Uterus (tissue), 2 donors: ENCODE data around the gene SMOC1.

ENCODE experiments used
- CTCF ChIP-seq, 4 experiments: fragments of 200-600 bp in 2 of 4; fragments of 450-650 bp in 2 of 4; sonication (generic) in 2 of 4; IDR thresholded peaks; one replicate each; pipeline ENCODE4 v1.5.1; 2016 to 2019; ENCODE audit warnings: antibody characterized with exemption in 4 of 4, mild to moderate bottlenecking in 2 of 4, moderate library complexity in 1 of 4
- POLR2A ChIP-seq, 2 donors: fragments of 450-650 bp; IDR thresholded peaks; one replicate each; pipeline ENCODE4 v1.6.1; 2016; ENCODE audit warnings: antibody characterized with exemption in 2 of 2, mild to moderate bottlenecking in 1 of 2, moderate library complexity in 1 of 2

- TF ChIP-seq CTCF (IDR thresholded peaks at IDR 0.05), result no peak
- TF ChIP-seq POLR2A (IDR thresholded peaks at IDR 0.05), result no peak
Measured at GRCh38 chr14:69988979-69989378, 109.8 kb downstream of the SMOC1 start.
